MM.1S (cell line): ENCODE measurements around the gene CSGALNACT2.

ENCODE experiments used
- EZH2 ChIP-seq: fragments of 300-600 bp; sonication (generic); optimal IDR thresholded peaks from 2 replicates; pipeline ENCODE3; 2017; ENCODE audit warnings: low read depth, mild to moderate bottlenecking, antibody characterized with exemption, low read length, mixed read lengths
- EZH2phosphoT487 ChIP-seq: fragments of 300-600 bp; sonication (generic); IDR thresholded peaks from 2 replicates; pipeline ENCODE4 v1.6.1; 2018; ENCODE audit warnings: antibody characterized with exemption, low read length
- TF ChIP-seq, protein P1 (sequence below): fragments of 300-600 bp; sonication (generic); IDR thresholded peaks from 2 replicates; pipeline ENCODE4 v1.5.1; 2016; ENCODE audit warnings: antibody characterized with exemption, low read length, mixed read lengths

DNA sequence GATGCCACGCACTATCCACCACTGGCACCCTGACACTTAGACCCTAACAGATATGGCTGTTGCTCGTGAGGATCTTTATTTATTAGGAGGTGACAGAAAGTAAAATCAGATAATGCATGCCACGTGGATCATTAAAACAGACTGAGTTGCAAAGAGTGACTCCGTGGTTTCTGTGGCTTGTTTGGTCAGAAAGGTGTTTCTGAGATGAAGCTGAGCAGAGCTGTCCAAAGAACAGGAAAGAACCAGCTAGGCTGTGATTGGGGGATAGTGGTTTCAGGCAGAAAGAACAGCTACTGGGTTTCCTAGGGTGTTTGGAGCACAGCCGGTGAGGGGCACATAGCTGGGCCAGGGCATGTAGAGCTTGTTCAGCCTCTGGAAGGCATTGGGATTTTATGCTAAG, 34.4 kb downstream of the CSGALNACT2 start:
- TF ChIP-seq, protein P1, sequence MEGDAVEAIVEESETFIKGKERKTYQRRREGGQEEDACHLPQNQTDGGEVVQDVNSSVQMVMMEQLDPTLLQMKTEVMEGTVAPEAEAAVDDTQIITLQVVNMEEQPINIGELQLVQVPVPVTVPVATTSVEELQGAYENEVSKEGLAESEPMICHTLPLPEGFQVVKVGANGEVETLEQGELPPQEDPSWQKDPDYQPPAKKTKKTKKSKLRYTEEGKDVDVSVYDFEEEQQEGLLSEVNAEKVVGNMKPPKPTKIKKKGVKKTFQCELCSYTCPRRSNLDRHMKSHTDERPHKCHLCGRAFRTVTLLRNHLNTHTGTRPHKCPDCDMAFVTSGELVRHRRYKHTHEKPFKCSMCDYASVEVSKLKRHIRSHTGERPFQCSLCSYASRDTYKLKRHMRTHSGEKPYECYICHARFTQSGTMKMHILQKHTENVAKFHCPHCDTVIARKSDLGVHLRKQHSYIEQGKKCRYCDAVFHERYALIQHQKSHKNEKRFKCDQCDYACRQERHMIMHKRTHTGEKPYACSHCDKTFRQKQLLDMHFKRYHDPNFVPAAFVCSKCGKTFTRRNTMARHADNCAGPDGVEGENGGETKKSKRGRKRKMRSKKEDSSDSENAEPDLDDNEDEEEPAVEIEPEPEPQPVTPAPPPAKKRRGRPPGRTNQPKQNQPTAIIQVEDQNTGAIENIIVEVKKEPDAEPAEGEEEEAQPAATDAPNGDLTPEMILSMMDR, result no peak
- TF ChIP-seq EZH2, result no peak
- TF ChIP-seq EZH2phosphoT487, result no peak
